HG02852 (cell line): ENCODE measurements around the gene FBN1.

Source experiments
- ATAC-seq: cut with Tn5 transposase; IDR thresholded peaks from one replicate; pipeline ENCODE4 v1.9.1; 2021; ENCODE audit warnings: mild to moderate bottlenecking, moderate library complexity; ENCODE audit not compliant: unreplicated experiment

Gene FBN1

GRCh38 chr15:48409623-48410022, 235.9 kb downstream of the FBN1 start:
- no peak for ATAC-seq

DNA sequence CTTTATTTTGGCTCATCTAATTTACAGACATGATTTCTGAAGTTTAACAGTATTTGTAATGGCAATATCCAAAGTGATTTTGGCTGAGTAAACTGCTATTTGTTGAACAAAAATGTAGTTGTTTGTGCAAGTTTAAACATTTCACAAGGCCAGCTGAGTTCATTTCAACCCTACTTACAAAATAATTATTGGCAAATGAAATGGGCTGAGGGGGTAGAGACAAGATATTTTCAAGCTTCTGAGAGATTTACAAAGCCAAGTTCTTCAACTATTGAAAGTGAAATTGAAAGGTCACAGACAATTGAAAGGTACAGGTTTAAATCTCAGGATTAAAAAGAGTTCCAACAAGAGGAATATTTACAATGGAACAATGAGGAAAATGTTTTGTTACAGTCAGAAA, 237.2 kb downstream of the FBN1 start:
- ATAC-seq: no peak

DNA sequence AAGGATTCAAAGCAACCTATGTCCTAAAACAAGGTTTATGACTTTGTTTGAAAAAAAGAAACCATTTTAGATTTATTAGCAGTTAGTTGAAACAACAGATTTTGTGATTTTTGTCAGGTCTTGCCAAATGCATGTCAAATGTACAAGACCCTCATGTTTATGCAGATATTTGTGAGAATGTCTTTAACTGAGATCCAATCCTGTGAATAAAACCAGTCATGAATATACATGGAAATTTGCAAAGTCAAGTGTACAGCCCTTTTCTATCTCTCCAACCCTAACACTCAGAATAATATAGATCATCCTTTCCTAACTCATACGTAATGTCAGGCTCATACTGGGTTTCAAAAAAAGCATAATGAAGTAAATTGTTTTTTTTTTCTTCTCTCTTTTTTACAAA, 237.9 kb downstream of the FBN1 start:
- ATAC-seq: no peak

DNA sequence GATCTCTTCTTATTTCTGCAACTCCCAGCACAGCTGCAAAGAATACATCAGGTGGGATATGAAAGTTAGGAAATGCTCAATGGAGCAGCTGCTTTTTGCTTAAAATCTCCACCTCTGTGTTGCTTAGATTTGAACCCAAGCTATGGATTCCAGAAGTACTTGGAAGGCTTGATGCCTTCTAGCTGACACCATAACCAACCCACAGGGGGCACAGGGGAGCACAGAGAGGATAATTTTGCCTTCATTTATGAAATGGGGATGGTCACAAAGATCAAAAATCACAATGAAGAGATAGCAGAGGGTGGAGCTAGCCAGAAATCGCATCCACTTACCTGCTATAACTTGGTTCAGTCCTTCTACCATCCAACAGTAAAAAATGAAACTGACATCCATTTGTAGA, 238.6 kb downstream of the FBN1 start:
- no peak for ATAC-seq

- ATAC-seq: no peak
These were observed 239.1 kb downstream of the FBN1 start for GRCh38 chr15:48406266-48406891.

DNA sequence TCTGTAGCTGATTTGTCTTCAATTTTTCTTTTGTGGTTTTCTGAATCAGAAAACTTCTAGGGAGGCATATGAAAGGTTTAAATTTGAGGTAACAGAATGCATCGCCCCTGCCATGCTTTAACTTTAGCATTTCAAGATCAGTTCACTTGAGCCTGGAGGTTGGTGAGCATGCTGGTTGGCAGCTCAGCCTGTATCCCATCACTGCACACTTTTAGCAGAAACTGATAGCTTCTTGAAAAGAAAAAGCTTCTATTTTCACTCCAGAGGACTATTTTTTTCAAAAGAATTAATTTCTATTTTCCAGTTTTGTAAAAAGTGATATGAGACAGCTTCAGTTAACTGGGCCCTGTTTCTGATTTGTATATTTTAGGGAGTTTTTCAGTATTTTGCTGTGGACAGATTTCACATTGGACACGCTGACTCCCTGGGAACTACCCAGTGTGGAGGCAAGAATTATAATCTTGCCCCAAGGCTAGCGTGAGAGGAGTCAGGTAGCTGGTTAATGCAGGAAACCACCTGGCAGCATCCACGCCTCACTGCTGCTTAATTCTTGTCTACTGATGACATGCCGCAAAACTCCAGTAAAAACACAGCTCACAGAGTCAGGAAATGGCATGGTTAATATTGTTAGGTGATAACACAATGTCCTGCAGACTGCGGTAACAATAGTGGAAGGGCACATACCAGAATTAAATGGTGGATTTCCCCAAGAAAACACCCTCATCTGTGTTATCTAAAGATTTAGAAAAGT, 242.9 kb downstream of the FBN1 start:
- peak; percentile 57 for ATAC-seq

- ATAC-seq: no peak
These were observed 245.4 kb downstream of the FBN1 start for GRCh38 chr15:48400086-48400485.

DNA sequence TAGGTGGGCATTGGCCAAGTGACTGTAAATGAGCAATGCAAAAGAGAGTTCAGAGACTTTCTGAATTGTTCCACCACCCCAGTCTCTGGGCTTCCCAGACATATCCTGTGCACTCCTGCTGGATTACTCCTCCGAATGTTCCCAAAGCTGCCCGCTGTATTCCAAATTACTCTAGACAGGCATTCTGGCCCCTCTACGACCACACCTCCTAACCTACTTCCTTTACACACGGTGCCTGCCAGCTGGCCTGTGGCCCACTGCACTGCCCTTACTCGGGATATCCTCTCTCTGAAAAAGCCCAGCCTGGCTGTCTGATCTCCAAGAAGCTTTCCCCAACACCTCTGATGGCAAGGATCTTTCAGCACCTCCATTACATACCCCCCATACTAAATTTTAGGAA, 247.7 kb downstream of the FBN1 start:
- ATAC-seq: no peak

DNA sequence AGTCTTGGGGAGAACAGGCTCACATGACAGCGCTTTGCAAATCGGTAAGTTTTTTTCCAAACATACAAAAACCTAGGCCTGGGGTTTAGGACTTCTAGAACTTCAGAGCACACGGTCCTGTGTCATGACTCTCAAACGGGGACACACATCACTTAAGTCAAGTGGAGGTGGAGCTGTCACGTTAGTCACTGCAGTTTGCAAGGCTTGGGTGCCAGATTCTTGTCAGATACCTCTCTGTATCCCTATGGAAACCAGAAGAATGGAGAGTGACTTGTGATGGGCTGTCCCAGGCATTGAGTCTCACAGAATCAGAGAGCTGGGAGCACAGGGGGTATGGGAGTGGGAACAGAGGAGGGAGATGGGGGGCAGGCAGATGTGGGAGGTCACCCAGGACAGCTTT, 249.5 kb downstream of the FBN1 start:
- ATAC-seq: no peak

DNA sequence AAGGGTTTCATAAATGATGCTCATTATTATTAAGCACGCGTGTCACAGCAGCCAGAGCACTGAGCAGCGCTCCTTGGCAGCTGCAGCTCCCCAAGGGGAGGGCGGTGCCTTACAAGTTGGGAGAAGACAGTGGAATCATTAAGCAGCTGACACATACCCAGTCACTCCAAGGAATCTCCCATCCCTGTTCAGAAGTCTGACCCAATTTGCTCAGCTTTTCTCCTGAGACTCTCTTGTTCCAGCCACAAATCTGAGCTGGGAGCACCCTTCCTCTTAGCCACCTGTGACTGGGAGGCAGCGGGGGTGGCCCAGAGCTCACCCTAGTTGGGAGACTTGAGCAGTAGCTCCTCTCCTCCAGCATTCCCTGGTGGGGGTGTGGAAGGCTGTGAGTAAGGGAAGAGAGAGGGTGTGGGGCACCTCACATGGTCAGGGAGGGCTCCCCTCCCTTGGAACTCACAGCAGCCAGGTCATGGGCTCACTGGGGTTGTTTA, 249.9 kb downstream of the FBN1 start:
- ATAC-seq: no peak

GRCh38 chr15:48394970-48395369, 250.5 kb downstream of the FBN1 start:
- ATAC-seq: no peak

GRCh38 chr15:48393645-48394506, 251.6 kb downstream of the FBN1 start:
- no peak for ATAC-seq

- ATAC-seq: no peak
These were observed 253.2 kb downstream of the FBN1 start for GRCh38 chr15:48392356-48392755.

DNA sequence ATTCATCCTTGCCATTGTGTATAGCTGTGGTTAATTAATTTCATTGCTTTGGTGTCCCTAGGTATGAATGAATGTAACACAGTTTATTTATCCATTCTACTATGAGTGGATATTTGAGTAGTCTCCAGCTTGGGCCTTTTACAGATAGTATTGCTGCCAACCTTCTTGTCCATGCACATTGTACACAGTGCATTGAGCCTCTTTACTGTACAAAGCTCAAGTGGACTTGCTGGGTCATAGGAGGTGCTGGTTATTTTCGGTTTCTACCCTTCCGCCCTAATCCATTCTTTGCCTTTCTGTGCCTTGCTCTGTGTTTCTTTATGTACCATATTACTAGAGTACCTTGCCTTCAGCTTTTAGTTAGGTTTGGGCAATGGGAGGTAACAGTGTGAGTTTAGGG, 253.6 kb downstream of the FBN1 start:
- ATAC-seq: no peak

DNA sequence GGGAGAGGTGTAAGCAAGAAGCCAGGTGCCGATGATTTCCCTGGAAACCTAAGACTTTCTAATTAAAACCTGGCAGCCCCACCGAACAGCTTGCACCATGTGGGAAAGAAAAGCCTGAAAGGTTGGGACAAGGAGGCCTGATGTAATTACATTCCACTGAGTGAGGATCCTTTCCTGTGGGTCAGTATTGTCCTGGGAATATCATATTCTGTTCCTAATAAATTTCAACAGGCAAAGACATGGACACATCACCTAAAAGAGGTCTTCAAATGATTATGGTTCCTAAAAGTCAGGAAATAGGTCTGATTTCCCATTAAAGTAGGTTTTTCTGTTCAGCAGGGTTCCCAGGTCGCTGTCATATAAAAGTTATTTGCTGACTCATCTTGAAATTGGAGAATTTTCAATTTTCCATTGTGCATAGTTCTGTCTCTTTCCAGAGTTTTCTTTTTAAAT, 255.8 kb downstream of the FBN1 start:
- ATAC-seq: no peak

DNA sequence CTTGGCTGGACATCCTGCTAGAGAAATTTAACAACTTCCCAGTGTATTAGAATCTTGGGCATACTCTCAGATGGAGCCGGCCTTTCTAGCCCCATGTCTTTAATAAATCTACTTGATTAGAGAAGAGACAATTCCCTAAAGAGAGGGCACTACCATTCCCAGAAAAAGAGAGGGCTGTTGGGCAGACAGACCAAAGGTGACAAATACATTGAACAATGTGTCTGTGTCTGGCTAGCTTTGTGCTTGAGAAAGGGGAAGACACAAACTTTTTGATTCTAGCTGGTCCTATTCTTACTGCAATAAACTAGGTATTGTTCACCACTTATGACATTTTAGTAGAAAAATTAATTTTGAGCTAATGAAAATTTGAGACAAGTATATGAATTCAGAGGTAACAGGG, 256.6 kb downstream of the FBN1 start:
- no peak for ATAC-seq

- no peak for ATAC-seq
These were observed 257.3 kb downstream of the FBN1 start for GRCh38 chr15:48388016-48388851.

GRCh38 chr15:48385031-48385830, 260.3 kb downstream of the FBN1 start:
- no peak for ATAC-seq

DNA sequence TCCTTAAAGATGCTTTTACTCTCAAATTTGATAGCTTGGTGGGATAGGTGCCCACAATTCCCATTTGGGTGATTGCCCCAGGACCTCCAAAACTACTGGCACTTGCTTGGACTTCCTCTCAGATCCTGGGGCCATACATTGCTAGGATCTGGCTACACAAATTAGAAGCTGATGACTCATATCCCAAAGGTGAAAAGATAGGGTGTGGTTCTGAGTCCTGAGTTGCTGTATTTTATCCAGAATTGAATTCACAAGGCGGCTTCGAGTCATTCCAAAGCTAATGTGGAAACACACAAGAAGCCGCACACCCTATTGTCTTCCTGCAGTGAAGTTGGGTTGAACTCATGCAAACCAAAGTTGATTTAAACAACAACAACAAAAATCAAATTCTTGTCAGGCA, 260.9 kb downstream of the FBN1 start:
- no peak for ATAC-seq

DNA sequence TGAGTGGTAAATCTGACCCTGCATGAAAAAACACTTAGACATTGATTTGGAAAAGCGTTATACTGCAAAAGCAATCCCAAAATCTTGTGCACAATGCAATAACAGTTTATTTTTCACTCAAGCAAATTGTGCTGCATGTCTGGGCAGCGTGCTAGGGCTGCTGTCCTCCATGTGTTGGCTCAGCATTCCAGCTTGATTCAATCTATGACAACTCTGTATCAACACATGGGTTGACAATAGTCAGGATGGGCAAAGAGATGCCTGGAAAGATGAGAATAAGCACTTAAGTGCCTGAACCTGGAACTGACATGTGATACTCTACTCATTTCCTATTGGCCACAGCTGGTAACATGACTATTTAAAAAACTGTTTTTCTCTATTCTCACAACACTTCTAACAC, 262.5 kb downstream of the FBN1 start:
- no peak for ATAC-seq
